ENCODE results near the gene APP. TPM values are rescaled to one million over a fixed set of nuclear protein-coding genes. Genes with fewer than 3 reads are reported as not detected.

The APP gene
- total RNA-seq, 1 experiment from 2014 or later: 329 TPM

DNA sequence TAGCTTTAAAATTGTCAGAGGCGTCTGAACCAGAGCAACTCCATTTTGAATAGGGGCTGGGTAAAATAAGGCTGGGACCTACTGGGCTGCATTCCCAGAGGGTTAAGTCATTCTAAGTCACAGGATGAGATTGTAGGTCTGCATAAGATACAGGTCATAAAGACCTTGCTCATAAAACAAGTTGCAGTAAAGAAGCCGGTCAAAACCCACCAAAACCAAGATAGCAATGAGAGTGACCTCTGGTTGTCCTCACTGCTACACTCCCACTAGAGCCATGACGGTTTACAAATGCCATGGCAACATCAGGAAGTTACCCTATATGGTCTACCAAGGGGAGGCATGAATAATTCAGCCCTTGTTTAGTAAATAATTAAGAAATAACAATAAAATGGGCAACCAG lies 292.2 kb downstream of the APP start:
- no peak for DNase-seq (ENCODE audit: low read depth)

DNA sequence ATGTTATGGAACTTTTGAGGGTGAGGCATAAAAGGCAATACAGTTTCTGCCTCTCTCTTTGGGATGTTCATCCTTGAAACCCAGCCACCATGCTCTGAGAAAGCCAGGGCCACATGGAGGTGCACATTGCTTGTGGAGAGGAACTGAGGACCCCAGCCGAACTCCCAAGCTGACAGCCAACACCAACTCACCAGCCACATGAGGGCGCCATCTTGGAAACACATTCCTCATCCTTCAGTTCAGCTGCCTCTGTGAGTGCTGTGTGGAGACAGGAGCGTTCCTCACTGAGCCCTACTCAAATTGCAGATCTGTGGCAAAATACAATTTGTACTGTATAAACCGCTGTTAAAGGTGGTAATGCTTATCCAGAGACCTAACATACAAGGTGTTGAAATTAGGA lies 298.3 kb downstream of the APP start:
- DNase-seq (ENCODE audit: low read depth): no peak

DNA sequence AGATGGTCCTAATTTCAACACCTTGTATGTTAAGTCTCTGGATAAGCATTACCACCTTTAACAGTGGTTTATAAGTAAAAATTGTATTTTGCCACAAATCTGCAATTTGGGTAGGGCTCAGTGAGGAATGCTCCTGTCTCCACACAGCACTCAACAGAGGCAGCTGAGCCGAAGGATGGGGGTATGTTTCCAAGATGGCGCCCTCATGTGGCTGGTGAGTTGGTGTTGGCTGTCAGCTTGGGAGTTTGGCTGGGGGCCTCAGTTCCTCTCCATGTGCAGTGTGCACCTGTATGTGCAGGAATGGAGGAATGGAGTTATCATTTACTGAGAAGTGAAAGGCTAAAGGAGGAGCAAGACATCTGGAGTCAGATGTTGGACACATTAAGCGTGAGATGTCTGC lies 299.0 kb downstream of the APP start:
- DNase-seq (ENCODE audit: low read depth): no peak

DNA sequence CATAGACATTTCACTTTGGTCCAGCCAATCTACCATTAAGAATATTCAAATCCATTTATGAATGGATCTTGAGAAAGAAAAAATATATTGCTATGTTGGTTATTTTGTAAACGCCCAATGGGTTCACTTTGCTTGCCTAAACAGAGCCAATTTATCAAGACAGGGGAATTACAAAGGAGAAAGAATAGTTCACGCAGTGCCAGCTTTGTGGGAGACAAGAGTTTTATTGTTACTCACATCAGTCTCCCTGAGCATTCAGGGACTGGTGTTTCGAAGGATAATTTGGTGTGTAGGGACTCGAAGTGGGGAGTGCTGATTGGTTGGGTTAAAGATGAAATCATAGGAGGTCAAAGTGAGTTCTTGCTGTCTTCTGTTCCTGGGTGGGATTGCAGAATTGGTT lies 300.5 kb downstream of the APP start:
- DNase-seq (ENCODE audit: low read depth): no peak

DNA sequence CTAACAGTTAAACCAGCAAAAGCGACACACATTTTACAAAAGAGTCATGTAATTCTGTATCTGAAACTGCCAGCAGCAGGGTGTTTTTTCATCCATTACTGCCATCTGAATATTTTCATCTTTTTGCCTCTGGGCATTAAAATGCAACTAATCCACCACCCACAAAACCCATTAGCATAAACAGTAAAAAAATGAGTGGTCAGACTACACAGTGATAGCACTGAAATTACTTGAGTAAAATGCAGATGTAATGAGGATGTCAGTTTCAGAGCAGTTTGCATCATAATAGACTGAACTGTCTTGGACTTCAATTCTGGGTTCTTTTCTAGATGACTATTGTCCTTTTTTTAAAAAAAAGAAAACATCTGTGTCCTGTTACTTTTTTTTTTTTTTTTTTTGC lies 303.5 kb downstream of the APP start:
- no peak for DNase-seq (ENCODE audit: low read depth)

DNA sequence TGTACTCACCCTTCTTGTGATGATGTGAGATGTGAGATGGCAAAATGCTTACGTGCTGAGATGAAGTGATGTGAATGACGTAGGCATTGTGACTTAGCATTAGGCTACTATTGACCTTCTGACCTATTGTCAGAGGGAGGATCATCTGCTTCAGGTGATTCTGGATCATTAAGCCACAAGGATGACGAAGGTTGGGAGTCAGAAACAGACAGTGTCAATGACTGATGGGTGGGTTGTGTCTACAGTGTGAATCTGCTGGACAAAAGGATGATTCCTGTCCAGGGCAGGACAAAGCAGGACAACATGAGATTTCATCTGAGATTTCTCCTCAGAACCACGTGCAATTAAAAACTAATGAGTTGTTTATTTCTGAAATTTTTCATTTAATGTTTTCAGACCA lies 306.8 kb downstream of the APP start:
- no peak for DNase-seq (ENCODE audit: low read depth)

DNA sequence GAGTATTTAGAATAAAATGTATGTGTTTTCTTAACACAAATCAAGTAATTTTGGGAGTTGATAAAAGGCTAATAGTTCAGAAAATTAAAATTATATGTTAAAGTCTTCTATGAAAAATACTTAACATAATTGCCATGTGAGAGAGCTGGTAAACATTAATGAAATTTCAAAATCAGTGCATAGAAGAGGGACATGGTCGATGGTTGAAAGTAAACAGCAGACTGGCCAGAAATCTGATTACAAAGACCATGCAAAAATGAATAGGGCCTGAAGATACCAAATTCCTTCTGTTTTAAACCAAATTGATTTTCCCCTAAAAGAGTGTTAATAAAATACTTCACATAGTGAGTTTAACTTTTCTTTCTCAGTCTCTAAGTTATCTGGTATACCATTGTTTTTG lies 307.5 kb downstream of the APP start:
- DNase-seq (ENCODE audit: low read depth): no peak

DNA sequence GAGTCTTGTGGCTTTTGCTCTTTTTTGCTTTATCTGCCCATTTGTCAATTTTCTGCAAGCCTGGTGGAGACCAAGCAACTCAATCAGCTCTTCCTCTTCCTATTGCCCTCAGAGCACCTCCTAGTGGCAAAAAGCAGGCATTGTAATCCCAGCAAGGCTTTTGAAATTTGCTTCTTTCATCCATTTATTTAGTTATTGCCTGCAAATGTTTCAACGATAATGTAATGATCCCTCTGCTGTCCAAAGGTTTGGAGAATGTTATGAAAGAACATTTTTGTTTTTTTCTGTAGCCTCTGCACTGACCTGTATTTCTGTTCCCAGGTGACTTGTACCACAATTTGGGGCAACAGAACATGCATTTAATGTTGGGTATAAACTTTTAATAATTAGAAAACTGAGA lies 308.0 kb downstream of the APP start:
- DNase-seq (ENCODE audit: low read depth): peak; percentile 47

DNA sequence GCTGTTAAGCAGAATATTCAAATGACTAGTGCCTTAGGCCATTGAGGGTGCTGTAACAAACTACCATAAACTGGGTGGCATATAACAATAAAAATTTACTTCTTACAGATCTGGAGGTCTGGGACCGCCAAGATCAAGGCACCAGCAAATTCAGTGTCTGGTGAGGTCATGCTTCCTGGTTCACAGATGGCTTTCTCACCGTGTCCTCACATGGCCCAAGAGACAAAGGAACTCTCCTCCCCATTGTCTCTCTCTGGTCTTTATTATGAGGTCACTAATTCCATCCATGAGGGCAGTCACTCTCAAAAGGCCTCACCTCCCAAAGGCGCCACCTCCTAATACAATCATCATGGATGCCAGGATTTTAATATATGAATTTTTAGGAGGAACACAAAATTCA lies 308.5 kb downstream of the APP start:
- DNase-seq (ENCODE audit: low read depth): no peak

DNA sequence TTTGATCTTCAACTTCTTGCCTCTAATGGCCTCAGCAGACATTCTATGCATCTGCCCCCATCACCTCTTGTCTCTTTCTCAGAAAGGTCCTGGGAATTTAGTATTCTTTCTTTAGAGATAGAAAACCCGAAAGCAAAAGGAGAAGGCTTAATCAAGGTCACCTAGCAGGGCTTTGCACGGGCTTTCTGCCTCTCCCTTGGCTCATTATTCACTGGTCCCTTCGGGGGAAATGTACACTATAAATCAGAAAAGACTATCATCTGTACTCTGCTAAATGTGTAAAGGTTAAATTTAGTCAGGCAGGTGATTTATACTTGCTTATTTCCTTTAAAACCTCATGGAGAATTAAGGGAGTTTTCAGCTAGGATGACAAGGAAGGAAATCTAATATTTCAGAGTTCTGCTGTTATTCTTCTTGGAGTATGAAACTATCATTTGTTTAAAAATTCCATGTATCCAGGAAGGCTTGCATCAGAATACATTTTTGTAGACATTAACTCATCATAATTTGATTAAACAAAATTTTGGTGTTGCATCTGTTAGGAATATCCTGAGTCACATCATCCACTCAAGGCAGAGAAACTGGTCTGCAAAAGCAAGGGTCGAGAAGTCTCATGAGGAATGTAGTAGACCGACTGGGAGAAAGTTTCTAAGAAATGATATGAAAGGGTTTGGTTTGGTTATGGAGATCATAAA lies 311.2 kb downstream of the APP start:
- peak; percentile 12 for DNase-seq (ENCODE audit: low read depth)

DNA sequence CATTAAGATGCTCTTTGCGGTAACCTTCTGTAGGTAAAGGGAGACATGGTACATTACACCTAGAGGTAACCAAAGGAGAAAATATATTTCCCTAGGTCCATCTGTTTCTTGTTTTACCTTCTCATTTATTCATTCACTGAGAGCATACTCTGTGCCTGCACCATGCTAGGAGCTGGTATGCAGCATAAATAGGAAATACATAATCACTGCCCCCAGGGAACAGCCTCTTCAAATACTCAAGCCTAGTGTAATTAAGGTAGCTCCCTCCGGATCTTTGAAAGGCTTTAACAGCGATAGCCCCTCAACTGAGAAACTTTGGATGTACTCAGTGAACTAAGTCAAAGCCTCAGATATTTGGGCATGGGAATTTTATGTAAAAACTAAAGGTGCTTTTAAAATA lies 312.2 kb downstream of the APP start:
- DNase-seq (ENCODE audit: low read depth): no peak

DNA sequence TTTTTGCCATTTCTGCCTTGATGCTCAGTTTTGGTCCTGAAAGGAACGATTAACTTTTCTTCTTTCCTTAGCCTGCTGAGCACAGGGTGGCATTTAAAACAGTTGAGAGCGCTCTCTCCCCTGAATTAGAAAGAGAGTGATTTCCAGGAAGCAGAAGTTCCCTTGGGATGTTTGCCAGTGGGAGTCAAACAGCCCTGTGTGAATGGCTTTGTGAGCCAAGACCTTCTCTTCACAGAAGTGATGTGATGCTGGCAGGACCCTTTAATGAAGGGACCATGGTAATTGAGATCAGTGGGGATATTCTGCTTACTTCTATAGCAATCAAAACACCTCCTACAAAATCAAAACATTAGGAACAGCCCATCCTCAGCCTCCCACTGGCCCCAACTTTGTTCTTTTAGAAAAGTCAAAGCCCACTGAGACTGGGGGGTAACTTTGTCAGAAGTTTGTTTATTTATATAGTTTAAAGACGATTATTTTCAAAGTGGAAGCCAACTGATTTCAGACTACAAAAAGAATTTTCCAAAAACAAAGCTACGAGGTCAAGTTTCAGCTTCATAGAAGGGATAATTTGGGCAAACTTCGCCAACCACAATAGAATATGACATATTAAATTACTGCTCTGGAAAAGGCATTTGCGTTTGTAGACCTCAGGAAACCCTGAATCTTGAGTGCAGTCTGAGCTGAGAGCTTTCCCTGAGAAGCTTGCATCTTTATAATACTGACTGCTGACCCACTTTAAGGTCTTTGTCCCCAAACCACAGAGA lies 313.1 kb downstream of the APP start:
- DNase-seq (ENCODE audit: low read depth): no peak

DNA sequence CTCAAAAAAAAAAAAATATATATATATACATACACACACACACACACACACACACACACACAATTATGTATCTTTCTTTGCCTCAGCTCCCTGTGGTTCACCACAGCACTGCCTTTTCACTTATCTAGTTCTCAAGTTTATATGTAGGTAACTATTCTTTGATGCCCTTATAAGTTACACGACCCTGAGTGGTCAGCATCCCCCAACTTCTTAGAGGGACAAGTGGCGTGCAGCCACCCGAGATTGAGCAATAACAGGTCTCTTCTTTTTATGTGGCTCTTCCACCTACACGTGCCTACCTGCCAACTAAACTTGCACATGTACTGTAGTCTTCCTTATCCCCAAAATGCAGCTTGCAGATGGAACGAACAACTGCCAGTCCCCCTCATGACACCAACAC lies 315.0 kb downstream of the APP start:
- DNase-seq (ENCODE audit: low read depth): peak; percentile 38

DNA sequence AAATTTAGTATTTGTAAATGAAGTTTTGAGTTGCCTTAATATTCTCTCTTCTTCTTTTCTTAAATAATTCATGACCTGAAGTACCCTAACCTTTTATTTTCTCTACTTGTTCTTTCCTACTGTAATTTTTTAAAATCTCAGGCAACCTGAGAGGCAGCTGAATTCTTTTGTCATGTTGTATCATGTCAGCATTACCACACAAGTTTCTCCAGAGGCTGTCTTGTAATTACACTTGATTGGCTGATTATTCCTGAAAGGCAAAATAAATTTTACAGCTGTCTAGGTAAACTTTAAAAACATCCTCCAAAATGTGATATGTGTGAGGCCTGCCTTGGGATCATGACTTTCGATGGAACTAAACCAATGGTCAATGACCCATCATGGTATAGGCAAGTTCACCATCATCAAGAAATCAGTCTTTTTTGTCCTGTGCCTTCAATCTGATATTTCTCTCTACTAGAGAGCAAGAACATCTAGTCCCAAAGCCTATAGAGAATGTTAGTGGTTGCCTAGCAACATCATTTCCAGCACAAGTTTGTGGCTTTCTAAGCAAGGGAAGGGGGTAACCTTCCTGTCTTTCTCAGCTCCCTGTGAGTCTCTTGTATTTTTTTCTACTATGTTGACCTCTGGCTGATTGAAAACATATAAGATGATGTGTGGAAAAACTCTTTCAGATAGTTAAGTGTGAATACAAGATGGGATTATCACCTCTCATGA lies 320.3 kb downstream of the APP start:
- peak; percentile 50 for DNase-seq (ENCODE audit: low read depth)

DNA sequence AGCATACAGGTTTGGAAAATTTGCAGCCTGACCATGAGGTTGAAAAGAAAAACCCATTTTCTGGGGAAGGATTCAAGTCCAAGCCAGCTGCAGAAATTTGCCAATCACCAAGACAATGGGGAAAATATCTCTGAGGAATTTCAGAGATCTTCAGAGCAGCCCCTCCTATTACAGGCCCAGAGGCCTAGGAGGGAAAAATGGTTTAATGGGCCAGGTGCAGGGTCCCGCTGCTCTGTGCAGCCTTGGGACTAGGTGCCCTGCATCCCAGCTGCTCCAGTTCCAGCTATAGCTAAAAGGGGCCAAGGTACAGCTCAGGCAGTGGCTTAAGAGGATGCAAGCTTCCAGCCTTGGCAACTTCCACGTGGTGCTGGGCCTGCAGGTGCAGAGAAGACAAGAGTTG lies 322.3 kb downstream of the APP start:
- DNase-seq (ENCODE audit: low read depth): no peak

DNA sequence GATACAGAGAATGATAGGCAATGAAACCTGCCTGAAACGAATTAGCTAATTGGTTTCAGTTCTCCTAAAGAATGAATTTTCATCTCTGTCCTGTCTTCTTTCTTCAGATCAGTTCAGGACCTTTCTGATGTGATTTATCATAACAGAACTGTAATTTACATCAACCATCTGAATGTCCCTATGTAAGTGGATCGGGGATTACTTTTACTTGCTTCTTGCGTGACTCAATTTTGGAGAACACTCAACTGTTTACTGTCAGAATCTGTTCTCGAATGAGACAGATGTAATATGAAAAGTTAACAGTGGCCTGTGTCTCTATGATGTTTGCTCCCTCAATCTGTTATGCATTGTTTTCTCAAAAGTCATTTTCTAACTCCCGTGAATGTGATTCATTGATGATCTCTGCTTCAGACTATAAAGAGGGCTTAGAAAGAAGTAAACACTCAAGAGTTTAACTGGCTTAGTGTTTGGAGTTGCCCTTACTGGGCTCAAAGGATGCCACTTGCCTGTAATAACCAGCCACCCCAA lies 324.8 kb downstream of the APP start:
- DNase-seq (ENCODE audit: low read depth): no peak

DNA sequence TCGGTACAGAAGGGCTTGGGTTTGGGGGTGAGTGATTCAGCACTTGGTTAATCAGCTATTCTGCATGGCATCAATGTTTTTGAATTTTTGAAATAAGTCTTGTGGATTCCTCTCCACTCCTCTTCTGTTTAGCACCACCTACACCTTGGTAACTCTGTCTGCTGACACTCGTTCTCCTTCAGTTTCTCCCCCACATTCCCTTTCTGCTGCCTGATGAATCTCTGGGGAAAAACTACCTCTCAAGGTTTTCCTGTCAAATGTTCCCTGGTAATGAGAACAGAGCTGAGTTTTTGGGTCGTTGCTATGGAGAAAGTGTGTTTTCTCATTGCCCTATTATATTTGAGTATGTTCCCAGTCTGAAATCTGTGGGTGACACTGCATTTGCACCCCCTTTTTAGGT lies 327.6 kb downstream of the APP start:
- DNase-seq (ENCODE audit: low read depth): no peak

DNA sequence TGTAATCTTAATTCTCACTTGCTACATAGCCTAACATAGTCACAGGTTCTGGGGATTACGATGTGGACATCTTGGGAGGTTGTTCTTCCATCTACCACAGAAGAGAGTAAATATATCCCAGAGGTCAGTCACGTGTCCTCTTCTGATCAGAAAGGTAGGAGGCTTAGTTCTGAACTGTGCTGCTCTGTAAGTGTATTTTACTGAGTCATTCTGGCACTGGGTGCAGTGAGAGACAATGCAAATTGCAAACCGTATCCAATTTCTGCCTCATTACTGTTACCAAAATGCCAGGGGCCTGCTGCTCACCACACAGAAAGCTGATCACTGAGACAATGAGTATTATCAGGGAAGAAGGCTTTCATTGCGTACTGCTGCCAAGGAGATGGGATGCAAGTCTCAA lies 331.8 kb downstream of the APP start:
- peak; percentile 35 for DNase-seq (ENCODE audit: low read depth)

DNA sequence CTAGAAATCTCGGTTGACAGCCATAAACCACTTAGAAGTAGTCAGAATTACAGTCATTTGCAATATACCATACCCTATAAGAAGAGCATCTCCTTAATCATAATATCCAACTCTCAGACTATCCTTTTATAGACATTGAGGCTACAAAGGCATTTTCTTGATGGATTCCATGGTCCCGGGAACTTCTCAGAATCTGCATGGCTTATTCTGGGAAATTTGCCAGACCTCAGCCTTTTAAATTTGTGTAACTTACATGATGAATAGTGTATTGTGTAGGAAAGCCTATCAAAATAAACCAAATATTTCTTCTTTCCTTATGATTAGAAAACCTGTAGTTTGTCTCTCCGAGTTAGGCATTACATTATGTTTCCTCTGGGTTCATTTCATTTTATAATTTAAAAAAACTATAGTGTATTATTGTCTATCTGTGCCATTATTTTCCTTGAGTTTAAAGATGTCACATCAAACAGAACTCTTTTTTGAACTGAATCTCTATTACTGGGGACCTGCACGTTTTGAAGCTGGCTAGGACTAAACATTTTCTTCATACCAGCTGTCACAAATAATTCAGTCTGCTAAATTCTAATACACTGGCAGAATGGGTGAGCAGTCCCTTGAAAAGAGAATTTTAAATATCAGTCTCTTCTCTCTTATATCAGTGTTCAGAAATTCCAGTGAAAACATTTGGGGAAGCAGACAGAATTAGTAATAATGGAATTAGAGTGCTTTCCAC lies 332.9 kb downstream of the APP start:
- peak; percentile 81 for DNase-seq (ENCODE audit: low read depth)

DNA sequence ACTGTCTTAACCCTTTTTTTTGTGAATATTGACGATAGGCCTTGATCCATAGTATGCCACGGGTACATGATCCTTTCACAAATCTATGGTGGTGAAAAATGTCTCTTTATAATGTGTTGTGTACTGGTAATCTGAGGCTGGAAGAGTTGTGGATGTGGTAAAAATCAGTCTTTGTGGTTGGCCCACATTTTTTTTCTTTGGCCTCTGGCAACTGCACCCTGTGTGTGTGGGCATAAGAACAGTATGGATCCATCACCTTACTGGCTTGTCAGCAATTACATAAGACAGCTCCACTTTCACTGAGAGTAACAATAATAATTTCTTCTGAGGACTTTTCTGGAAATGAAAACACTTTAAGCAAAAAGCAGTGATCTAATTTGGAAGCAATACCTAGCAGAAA lies 334.2 kb downstream of the APP start:
- peak; percentile 53 for DNase-seq (ENCODE audit: low read depth)

DNA sequence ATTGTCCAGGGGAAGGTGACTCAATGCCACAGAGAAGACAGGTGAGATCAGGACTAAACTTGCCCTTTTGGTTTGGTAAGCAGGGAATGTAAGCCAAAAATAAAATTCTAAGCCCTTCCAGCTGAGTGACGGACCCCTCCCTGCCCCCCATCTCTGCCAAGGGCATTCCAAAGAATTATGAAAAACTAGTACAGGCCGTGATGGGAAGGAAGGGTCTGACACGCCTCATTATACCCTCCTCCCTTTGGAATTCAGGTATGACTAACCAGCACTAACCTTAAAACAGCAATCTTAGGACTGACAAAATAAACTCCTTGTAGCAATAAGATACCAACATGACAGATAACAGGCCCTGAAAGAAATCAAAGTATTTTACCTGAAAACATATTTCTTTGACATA lies 336.2 kb downstream of the APP start:
- DNase-seq (ENCODE audit: low read depth): no peak
